Activated gamma-delta T cell treated with anti-CD3 and anti-CD28 coated beads, Interleukin-2, amount 50 U/mL, for 16 hours (primary cell): ENCODE measurements around the gene ADAMTS19.

Source experiments
- DNase-seq: peaks from one replicate; pipeline ENCODE4 v3.0.0-alpha.2; 2020; ENCODE audit warnings: low read depth

ADAMTS19 gene

DNA sequence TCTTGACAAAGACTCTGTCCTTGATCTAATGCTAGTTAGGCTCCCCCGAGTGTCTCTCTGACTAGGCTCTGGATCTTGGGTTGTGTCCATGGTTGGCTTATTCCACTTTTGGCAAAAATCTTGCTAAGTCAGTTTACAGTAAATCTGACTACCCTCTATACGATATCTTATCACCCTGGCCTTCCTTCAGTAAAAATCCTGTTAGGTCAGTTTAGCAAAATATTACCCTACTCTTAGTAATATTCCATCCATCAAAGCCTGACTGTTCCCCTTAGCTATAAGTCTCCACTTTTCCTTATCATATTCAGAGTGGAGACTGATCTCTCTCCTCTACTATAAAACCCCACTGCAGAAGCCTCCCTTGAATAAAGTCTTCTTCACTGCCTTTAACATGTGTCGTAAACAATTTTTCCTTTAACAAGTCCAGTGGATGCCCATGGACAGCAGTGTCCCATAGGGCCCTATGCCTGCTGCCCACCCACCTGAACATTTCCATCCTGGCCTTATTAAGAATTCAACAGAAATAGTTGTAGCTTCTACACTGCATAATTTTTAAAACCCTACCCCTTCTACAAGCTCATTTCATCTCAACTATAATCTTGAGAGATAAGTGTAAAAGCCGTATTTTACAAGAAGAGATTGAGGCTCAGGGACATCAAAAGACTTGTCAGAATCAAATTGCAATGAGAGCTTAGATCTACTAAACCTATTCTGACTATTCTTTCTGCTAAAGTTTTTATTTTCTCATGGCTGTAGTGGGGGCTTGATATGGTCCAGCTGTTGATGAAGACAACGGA is 310.1 kb downstream of the ADAMTS19 start:
- DNase-seq: no peak

DNA sequence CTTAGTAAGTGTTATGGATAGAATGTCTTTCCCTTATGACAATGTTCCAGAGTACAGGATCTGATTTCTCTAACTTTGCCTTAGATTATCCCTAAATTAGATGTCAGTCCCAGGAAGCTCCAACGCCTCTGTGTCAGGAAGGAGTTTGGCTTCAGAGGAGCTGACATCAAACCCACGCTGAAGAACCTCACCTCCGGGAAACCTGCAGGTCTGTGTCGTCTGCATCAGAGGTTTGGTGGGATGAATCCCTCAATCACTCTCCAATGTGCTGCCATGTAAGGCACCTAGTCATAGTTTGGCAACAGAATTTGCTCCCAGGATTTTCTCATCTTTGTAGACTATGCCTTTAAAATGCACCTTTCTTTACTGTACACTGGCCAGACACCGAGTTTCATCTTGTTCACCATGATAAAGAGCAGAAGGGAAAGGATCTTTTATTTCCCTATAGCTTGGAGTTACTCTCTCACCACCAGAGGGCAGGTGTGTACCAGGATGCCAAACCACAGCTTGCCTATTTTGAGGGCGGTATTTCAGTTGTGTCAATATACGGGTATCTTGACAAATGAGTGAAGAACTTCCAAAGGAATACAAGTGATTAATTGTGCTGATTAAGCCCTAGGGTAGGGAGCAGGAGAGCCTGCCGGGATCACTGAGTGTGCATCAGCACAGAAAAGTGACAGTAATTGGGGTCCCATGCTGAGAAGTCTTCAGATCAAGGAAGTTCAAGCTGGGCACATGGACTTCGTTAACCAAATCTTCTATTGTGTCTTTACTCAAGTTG is 311.1 kb downstream of the ADAMTS19 start:
- DNase-seq: peak; percentile 11

DNA sequence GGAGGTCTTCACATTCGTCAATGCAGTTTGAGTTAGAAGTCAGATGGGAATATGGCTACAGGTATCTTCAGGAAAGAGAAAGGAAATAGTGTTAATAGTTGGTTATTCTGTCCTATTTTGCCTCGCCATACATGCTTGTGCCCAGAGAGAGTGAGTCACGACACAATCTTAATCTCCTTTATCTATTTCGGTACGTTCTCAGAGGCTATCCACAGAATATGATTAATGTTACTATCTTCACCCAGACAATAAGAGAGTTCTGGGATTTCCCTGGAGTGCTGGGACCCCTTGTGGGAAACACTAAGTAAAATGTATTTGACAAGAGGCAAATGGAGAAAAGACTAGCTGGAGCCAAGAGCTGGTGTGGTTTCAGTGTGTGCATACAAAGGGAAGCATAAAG is 313.3 kb downstream of the ADAMTS19 start:
- no peak for DNase-seq

DNA sequence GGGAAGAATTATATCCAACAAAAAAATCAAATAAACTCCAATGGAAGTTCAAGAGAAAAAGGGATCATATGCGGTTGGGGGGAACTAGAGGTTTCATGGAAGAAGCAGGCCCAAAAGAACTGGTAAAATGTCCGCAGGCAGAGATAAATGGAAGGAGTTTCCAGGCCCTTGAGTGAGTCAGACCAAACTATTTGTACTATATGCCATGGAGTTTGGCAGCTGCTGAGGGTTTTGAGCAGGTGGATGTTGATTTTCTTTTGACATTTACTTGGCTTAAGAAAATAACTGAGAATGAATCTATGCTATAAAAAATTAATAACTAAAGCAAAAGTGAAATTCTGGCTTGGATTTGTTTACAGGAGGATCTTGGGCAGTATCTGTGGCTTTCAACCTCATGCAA is 321.5 kb downstream of the ADAMTS19 start:
- no peak for DNase-seq
